Kidney epithelial cell (primary cell): ENCODE results near the gene TMSB4X. TPM values are rescaled to one million over a fixed set of nuclear protein-coding genes. Genes with fewer than 3 reads are reported as not detected.

ENCODE experiments used
- DNase-seq: peaks from one replicate; pipeline ENCODE4 v3.0.0-alpha.2; 2010; ENCODE audit warnings: low read depth
- H3K27me3 ChIP-seq: 2 replicates; pipeline ENCODE4 v1.6.0; 2011; ENCODE audit warnings: low read length; ENCODE audit not compliant: control insufficient read depth, insufficient read depth
- H3K36me3 ChIP-seq: 2 replicates; pipeline ENCODE4 v1.5.1; 2011; ENCODE audit warnings: low read length; ENCODE audit not compliant: control insufficient read depth, insufficient read depth
- H3K4me3 ChIP-seq: 2 replicates; pipeline ENCODE4 v1.5.1; 2011; ENCODE audit warnings: low read depth, mild to moderate bottlenecking, control low read depth, low read length
- CTCF ChIP-seq: IDR thresholded peaks from 2 replicates; pipeline ENCODE4 v1.5.1; 2011; ENCODE audit warnings: mild to moderate bottlenecking, moderate library complexity, low read length, control low read depth, inconsistent platforms; ENCODE audit not compliant: insufficient read depth, poor library complexity, severe bottlenecking
- total RNA-seq: library from RNA; depleted of rRNA; stranded (reverse); fragments of >200 nt; gene quantifications from 2 replicates; pipeline ENCODE4 v1.2.3, GENCODE V29; 2015

TMSB4X gene
- total RNA-seq, 1 donor from 2014 or later, result 3,601 TPM

DNA sequence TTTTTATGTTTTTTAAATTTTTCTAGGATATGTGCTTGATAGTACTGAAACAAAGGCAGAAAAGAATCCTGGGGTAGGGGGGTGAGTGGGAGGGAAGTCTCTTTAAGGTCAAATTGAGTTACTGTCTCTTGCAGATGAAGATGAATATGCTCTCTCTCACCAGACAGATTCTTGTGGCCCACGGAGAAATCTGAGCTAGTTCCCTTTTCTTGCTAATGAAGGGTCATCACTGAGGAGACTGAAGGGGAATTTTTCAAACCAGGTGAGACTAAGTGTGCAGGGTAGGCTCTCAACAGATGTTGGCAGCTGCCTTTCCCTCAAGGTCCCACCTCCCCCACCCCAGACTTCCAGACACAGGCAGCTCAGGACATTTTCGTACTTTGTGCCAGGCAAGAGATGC is 48.0 kb downstream of the TMSB4X start:
- H3K36me3 ChIP-seq, result no peaks in the 10 kb centered on the region
- H3K4me3 ChIP-seq, result no peak overlapping the region
- no peak for DNase-seq
- H3K27me3 ChIP-seq, result no peaks in the 10 kb centered on the region
- no peak for TF ChIP-seq CTCF

GRCh38 chrX:13023567-13023966 is 48.7 kb downstream of the TMSB4X start:
- no peak for DNase-seq
- H3K4me3 ChIP-seq, result no peak overlapping the region
- H3K36me3 ChIP-seq, result no peaks in the 10 kb centered on the region
- H3K27me3 ChIP-seq, result no peaks in the 10 kb centered on the region
- no peak for TF ChIP-seq CTCF

DNA sequence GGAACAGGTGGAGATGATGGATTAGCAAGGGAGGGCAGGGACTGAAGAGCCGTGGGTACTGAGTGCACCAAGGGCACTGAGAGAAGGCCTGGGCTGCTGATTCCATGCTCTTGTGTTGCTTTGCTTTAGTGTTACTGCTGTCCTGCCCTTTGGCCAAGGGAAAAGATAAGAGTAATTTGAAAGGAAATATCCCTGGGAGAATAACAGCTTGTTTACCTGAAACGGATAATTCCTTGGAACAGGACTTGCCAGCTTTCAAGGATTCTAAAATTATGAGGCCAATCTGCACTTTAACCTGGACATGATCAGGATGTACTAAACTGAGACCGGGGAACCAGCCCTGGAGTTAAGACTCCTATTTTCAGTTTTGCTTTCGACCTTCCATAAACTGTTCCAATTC is 49.1 kb downstream of the TMSB4X start:
- H3K27me3 ChIP-seq, result no peaks in the 10 kb centered on the region
- H3K36me3 ChIP-seq, result no peaks in the 10 kb centered on the region
- no peak overlapping the region for H3K4me3 ChIP-seq
- no peak for DNase-seq
- no peak for TF ChIP-seq CTCF

DNA sequence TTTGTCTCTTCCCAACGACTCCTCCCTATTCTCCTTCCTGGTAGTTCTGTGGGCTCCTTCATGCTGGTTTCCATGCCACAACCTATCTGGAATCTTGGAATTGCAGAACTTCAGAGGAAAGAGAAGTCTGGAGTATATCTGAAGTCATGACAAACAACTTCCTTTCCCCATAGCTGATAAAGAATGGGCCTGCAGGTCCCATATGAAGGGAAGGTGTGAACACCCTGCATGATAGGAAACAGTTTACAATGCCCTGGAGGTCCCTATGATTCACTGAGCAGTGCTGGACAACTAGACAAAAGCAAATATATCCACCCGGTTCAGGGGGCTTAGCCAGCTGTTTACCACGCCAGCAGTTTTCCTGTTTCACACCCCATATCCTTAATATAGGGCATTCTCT is 50.1 kb downstream of the TMSB4X start:
- Histone ChIP-seq H3K4me3 (no peak overlapping the region), H3K27me3 (no peaks in the 10 kb centered on the region), H3K36me3 (no peaks in the 10 kb centered on the region)
- TF ChIP-seq CTCF, result no peak
- no peak for DNase-seq

Other genes with a start within 250 kb of the TMSB4X start
- gene PRPS2, start 183.7 kb upstream of the TMSB4X start, total RNA-seq, result 24.3 and 25.4 TPM in 2 replicates
- not detected in 2 replicates for gene TLR7, start 108.0 kb upstream of the TMSB4X start, total RNA-seq
- gene TLR8, start 68.5 kb upstream of the TMSB4X start, total RNA-seq, result not detected in 2 replicates
- gene FAM9C, start 69.5 kb downstream of the TMSB4X start, total RNA-seq, result not detected in 2 replicates